Bronchial epithelial cell (primary cell): Measurements from ENCODE around the gene OR51L1. TPM values are rescaled to one million over a fixed set of nuclear protein-coding genes. Genes with fewer than 3 reads are reported as not detected.

Source experiments
- DNase-seq: peaks from one replicate; pipeline ENCODE4 v3.0.0-alpha.2; 2010; ENCODE audit warnings: low read depth
- FAIRE-seq: peaks from 2 replicates; lab custom pipeline; 2011; peaks lifted over from hg19 to GRCh38; lab: Jason Lieb, UNC
- H3K27me3 ChIP-seq: 2 replicates; pipeline ENCODE4 v1.5.1; 2011; ENCODE audit warnings: low read length; ENCODE audit not compliant: control insufficient read depth, insufficient read depth
- H3K36me3 ChIP-seq: 2 replicates; pipeline ENCODE4 v1.5.1; 2011; ENCODE audit warnings: low read length; ENCODE audit not compliant: control insufficient read depth, insufficient read depth
- H3K4me3 ChIP-seq: 2 replicates; pipeline ENCODE4 v1.5.1; 2011; ENCODE audit warnings: mild to moderate bottlenecking, low read depth, low read length, control low read depth
- CTCF ChIP-seq: IDR thresholded peaks from 2 replicates; pipeline ENCODE4 v1.5.1; 2011; ENCODE audit warnings: mild to moderate bottlenecking, moderate library complexity, low read length, control low read depth, inconsistent platforms; ENCODE audit not compliant: insufficient read depth, severe bottlenecking
- total RNA-seq: library from RNA; depleted of rRNA; stranded (reverse); fragments of >200 nt; gene quantifications from 2 replicates; pipeline ENCODE4 v1.2.1, GENCODE V29; 2014

Gene OR51L1
- total RNA-seq, 1 donor from 2014 or later = not detected

GRCh38 chr11:4975436-4975835 is 19.2 kb upstream of the OR51L1 start:
- Histone ChIP-seq H3K27me3 (no peaks in the 10 kb centered on the region), H3K4me3 (no peak overlapping the region), H3K36me3 (no peaks in the 10 kb centered on the region)
- FAIRE-seq (no peak), DNase-seq (no peak)
- TF ChIP-seq CTCF = no peak

GRCh38 chr11:4979036-4979435 is 15.6 kb upstream of the OR51L1 start:
- no peak for TF ChIP-seq CTCF
- no peaks in the 10 kb centered on the region for H3K36me3 ChIP-seq
- FAIRE-seq (no peak), DNase-seq (no peak)
- no peaks in the 10 kb centered on the region for H3K27me3 ChIP-seq
- no peak overlapping the region for H3K4me3 ChIP-seq

DNA sequence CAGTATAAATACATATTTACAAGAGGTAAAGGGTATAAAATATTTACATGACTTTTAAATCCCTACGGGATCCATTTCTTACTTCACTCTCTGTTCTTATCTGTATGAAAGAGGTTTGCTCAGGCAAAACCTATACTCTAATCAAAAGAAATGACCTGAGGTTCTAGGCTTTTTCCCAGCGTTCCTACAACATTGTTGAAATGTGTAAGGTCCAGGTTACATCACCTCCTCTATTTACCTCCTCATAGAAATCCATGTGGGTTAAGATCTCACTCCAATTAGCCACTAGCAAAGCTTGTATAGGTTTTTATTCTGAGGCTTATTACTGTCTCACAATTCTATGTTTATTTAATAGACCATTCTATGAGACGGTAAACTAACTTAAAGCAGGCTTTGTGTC is 12.0 kb upstream of the OR51L1 start:
- TF ChIP-seq CTCF = no peak
- H3K27me3 ChIP-seq = no peaks in the 10 kb centered on the region
- no peaks in the 10 kb centered on the region for H3K36me3 ChIP-seq
- DNase-seq (no peak), FAIRE-seq (no peak)
- no peak overlapping the region for H3K4me3 ChIP-seq

DNA sequence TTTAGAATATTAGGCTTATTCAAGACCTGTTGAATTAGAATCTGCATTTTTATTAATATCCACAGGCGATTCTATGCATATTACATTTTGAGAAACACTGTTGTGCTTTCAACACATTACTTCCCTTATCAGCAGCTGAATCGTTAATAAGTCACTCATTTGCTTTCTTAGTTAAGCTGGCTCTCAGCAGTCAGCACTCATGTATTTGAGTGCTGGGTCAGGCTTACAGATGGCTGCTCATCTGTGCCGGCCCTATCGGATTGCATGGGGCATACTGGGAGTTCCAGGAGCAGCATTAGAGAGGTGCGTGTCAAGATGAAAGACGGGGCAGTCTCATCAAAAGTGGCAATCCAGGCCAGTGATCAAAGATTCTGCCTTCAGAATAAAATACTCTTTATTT is 10.8 kb upstream of the OR51L1 start:
- no peak for TF ChIP-seq CTCF
- no peak for FAIRE-seq
- no peaks in the 10 kb centered on the region for H3K27me3 ChIP-seq
- H3K36me3 ChIP-seq = no peaks in the 10 kb centered on the region
- no peak for DNase-seq
- H3K4me3 ChIP-seq = no peak overlapping the region

GRCh38 chr11:4991060-4991459 is 3.6 kb upstream of the OR51L1 start:
- Histone ChIP-seq H3K27me3 (no peaks in the 10 kb centered on the region), H3K36me3 (no peaks in the 10 kb centered on the region), H3K4me3 (no peak overlapping the region)
- no peak for TF ChIP-seq CTCF
- no peak for FAIRE-seq
- DNase-seq = no peak

DNA sequence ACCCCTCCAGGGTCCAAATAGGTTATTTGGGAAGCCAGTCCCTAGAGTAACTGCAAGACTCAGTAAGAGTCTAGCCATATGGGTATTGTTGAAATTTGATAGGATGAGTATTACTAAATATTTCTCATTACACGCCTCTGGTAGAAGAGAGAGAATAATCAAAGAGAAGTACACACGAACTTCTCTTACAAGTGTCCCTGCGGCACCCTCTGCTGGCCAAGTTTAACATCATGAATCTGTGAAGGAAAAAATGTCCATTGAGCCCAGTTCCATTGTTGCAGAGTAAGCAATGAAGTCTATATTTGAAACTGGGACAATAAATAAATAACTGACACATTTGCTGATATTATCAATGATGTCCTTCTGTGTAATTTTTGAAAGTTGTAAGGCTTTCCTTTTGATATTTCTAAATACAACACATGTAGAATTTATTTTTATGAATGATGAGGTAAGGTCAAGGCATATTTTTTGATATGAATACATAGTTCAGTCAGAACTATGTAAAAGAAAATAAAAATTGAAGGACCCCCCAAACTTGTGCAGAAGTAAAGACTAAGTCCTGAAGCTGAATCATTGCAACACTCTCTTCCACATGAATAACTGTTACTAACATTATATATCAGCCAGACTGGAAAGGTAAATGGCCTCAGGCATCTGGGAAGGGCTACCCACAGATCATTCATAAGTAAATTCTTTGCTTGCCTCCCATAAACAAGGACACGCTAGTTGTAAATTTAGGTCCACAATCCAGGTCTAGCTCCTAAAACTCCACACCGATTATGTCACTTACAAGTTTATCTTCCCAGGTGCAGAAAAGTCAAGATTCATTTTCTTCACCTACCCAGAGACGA is 10.0 kb downstream of the OR51L1 start:
- DNase-seq (peak; percentile 59), FAIRE-seq (no peak)
- Histone ChIP-seq H3K27me3 (no peaks in the 10 kb centered on the region), H3K36me3 (no peaks in the 10 kb centered on the region), H3K4me3 (no peak overlapping the region)
- peak; percentile 60 for TF ChIP-seq CTCF
